OCI-LY3 (cell line): ENCODE data around the gene INSYN1.
"Not testable (repeated sequence)": the region's sequence is repeated elsewhere in the genome, so short reads cannot be mapped to it uniquely, and the experiment has no call there.

Experiments used
- H2AFZ ChIP-seq: fragments of 200-600, 300-600 bp; shearing (Covaris generic); 2 replicates; pipeline ENCODE4 v1.6.0; 2014; ENCODE audit warnings: antibody characterized with exemption, low read depth, low read length
- H3K27ac ChIP-seq: fragments of 200-600, 300-600 bp; sonication (generic); 2 replicates; pipeline ENCODE4 v1.5.1; 2014; ENCODE audit warnings: mild to moderate bottlenecking, low read length, moderate library complexity, mixed read lengths
- H3K27me3 ChIP-seq: fragments of 200-600, 300-600 bp; sonication (generic); 2 replicates; pipeline ENCODE4 v1.6.1; 2014; ENCODE audit warnings: low read depth, low read length, mixed read lengths
- H3K36me3 ChIP-seq: fragments of 200-600, 300-600 bp; sonication (generic); replicated peaks from 2 replicates; pipeline ENCODE3; 2014; ENCODE audit warnings: low read depth, low read length, mixed read lengths
- H3K4me1 ChIP-seq: fragments of 300-600, 200-600 bp; sonication (generic); 2 replicates; pipeline ENCODE4 v1.6.1; 2014; ENCODE audit warnings: low read length, mixed read lengths
- H3K4me2 ChIP-seq: fragments of 200-600, 300-600 bp; sonication (generic); 2 replicates; pipeline ENCODE4 v1.6.1; 2014; ENCODE audit warnings: low read length, mixed read lengths
- H3K4me3 ChIP-seq: fragments of 300-600, 200-600 bp; sonication (generic); 2 replicates; pipeline ENCODE4 v1.5.1; 2014; ENCODE audit warnings: antibody characterized with exemption, mild to moderate bottlenecking, low read length, moderate library complexity
- H3K79me2 ChIP-seq: fragments of 300-600, 200-600 bp; shearing (Covaris generic); 2 replicates; pipeline ENCODE4 v1.6.1; 2014; ENCODE audit warnings: mild to moderate bottlenecking, low read length, mixed read lengths
- H3K9ac ChIP-seq: fragments of 300-600, 200-600 bp; shearing (Covaris generic); 2 replicates; pipeline ENCODE4 v1.6.0; 2014; ENCODE audit warnings: mild to moderate bottlenecking, low read length, moderate library complexity
- H3K9me3 ChIP-seq: fragments of 200-600, 300-600 bp; shearing (Covaris generic); 2 replicates; pipeline ENCODE4 v1.6.1; 2014; ENCODE audit warnings: low read length, mixed read lengths; ENCODE audit not compliant: insufficient read depth
- H4K20me1 ChIP-seq: fragments of 200-600, 300-600 bp; sonication (generic); 2 replicates; pipeline ENCODE4 v1.6.1; 2016; ENCODE audit warnings: low read length, mixed read lengths; ENCODE audit not compliant: insufficient read depth
- CTCF ChIP-seq: fragments of 200-600, 300-600 bp; sonication (generic); IDR thresholded peaks from 2 replicates; pipeline ENCODE4 v1.5.1; 2014; ENCODE audit warnings: antibody characterized with exemption, low read length, low read depth
- EZH2phosphoT487 ChIP-seq: fragments of 200-600 bp; shearing (Covaris generic); IDR thresholded peaks from 2 replicates; pipeline ENCODE4 v1.6.1; 2018; ENCODE audit warnings: antibody characterized with exemption, mixed run types, low read depth

INSYN1 gene

GRCh38 chr15:73792415-73792814 lies 39.3 kb upstream of the INSYN1 start:
- Histone ChIP-seq H3K36me3 (no peaks in the 10 kb centered on the region), H3K4me2 (no peak overlapping the region), H3K4me3 (no peak overlapping the region), H3K27me3 (peaks cover 10% of the 10 kb centered on the region; the same call in 1 of the 2 replicates), H3K4me1 (no peaks in the 10 kb centered on the region), H3K9ac (no peak overlapping the region), H4K20me1 (no peaks in the 10 kb centered on the region), H3K79me2 (no peaks in the 10 kb centered on the region), H3K9me3 (no peaks in the 10 kb centered on the region), H3K27ac (no peak overlapping the region), H2AFZ (no peak overlapping the region)
- TF ChIP-seq EZH2phosphoT487 (no peak), CTCF (no peak)

GRCh38 chr15:73789521-73790240 lies 36.5 kb upstream of the INSYN1 start:
- no peaks in the 10 kb centered on the region for H4K20me1 ChIP-seq
- H3K36me3 ChIP-seq, result no peaks in the 10 kb centered on the region
- H3K27me3 ChIP-seq, result peaks cover 10% of the 10 kb centered on the region; the same call in 1 of the 2 replicates
- H3K79me2 ChIP-seq, result no peaks in the 10 kb centered on the region
- H3K4me2 ChIP-seq, result no peak overlapping the region
- no peaks in the 10 kb centered on the region for H3K9me3 ChIP-seq
- H3K4me3 ChIP-seq, result no peak overlapping the region
- H3K9ac ChIP-seq, result no peak overlapping the region
- TF ChIP-seq CTCF (no peak), EZH2phosphoT487 (no peak)
- no peak overlapping the region for H2AFZ ChIP-seq
- H3K4me1 ChIP-seq, result no peaks in the 10 kb centered on the region
- H3K27ac ChIP-seq, result no peak overlapping the region

- no peaks in the 10 kb centered on the region for H3K9me3 ChIP-seq
- H3K9ac ChIP-seq, result no peak overlapping the region
- H3K27me3 ChIP-seq, result peaks cover 10% of the 10 kb centered on the region; the same call in 1 of the 2 replicates
- H3K4me3 ChIP-seq, result no peak overlapping the region
- H4K20me1 ChIP-seq, result no peaks in the 10 kb centered on the region
- no peaks in the 10 kb centered on the region for H3K79me2 ChIP-seq
- H3K27ac ChIP-seq, result no peak overlapping the region
- no peaks in the 10 kb centered on the region for H3K4me1 ChIP-seq
- H2AFZ ChIP-seq, result no peak overlapping the region
- no peak for TF ChIP-seq EZH2phosphoT487
- TF ChIP-seq CTCF, result no peak
- H3K4me2 ChIP-seq, result no peak overlapping the region
- H3K36me3 ChIP-seq, result no peaks in the 10 kb centered on the region
Observed at GRCh38 chr15:73787621-73788020, 34.5 kb upstream of the INSYN1 start.

- Histone ChIP-seq H4K20me1 (no peaks in the 10 kb centered on the region), H2AFZ (no peak overlapping the region), H3K27me3 (peaks cover 10% of the 10 kb centered on the region; the same call in 1 of the 2 replicates), H3K27ac (no peak overlapping the region), H3K36me3 (no peaks in the 10 kb centered on the region), H3K4me1 (no peaks in the 10 kb centered on the region), H3K79me2 (no peaks in the 10 kb centered on the region), H3K4me2 (no peak overlapping the region), H3K4me3 (no peak overlapping the region), H3K9ac (no peak overlapping the region), H3K9me3 (no peaks in the 10 kb centered on the region)
- TF ChIP-seq EZH2phosphoT487, result no peak
- no peak for TF ChIP-seq CTCF
Observed at GRCh38 chr15:73786538-73786937, 33.4 kb upstream of the INSYN1 start.

- H3K27me3 ChIP-seq, H3K4me2 ChIP-seq, H3K9ac ChIP-seq: not testable (repeated sequence)
Observed at GRCh38 chr15:73785256-73786014, 32.3 kb upstream of the INSYN1 start.

More at GRCh38 chr15:73785256-73786014, 32.3 kb upstream of the INSYN1 start:
- not testable (repeated sequence) for H3K9me3 ChIP-seq, H2AFZ ChIP-seq, H3K4me3 ChIP-seq, H3K36me3 ChIP-seq, H4K20me1 ChIP-seq, H3K79me2 ChIP-seq, H3K27ac ChIP-seq, H3K4me1 ChIP-seq
